HCT116 (cell line): ENCODE data around the gene CIRBP. TPM values are rescaled to one million over a fixed set of nuclear protein-coding genes. Genes with fewer than 3 reads are reported as not detected.

Experiments used
- ATAC-seq: fragments of 200-7000 bp; cut with Tn5 transposase; 2 replicates; pipeline ENCODE4 v1.9.1; 2020; ENCODE audit warnings: mild to moderate bottlenecking, moderate library complexity
- BruUV-seq: library from RNA; stranded (reverse); fragments of 400-500 nt; replicated peaks from 2 replicates; lab custom pipeline; 2021; lab: Mats Ljungman, UMichigan
- CTCF ChIA-PET: fragments of 300-600 bp; sonication (Branson Sonifier 250); formaldehyde crosslinking; loops from one replicate; lab custom pipeline; 2021; ENCODE audit warnings: antibody characterized with exemption; lab: Charles Lee
- POLR2A ChIA-PET: fragments of 300-600, 350-600 bp; sonication (Branson Sonifier 250); formaldehyde crosslinking; loops from one replicate; lab custom pipeline; 2021; ENCODE audit warnings: antibody characterized with exemption; lab: Charles Lee
- RAD21 ChIA-PET, 2 experiments: fragments of 300-600 bp; sonication (Branson Sonifier 250); formaldehyde crosslinking; loops; one replicate each; lab custom pipeline; 2023; ENCODE audit warnings: low total read pairs in 2 of 2; ENCODE audit not compliant: uncharacterized antibody in 2 of 2, unreplicated experiment in 2 of 2, low non-redundant PET in 1 of 2; lab: Charles Lee
- DNase-seq: peaks from one replicate; pipeline ENCODE4 v3.0.0-alpha.2; 2010; ENCODE audit warnings: low read depth, low spot score
- H2AFZ ChIP-seq: fragments of 200-600 bp; shearing (Covaris generic), sonication (generic); 2 replicates; pipeline ENCODE4 v1.6.1; 2017; ENCODE audit warnings: low read depth, mixed run types, mixed read lengths, antibody characterized with exemption, low read length; ENCODE audit not compliant: poor library complexity, severe bottlenecking
- H3K27ac ChIP-seq: 2 replicates; pipeline ENCODE4 v1.5.1; 2012; ENCODE audit warnings: low read depth, low read length
- H3K27me3 ChIP-seq: fragments of 200-600 bp; sonication (generic); 2 replicates; pipeline ENCODE4 v1.6.1; 2016; ENCODE audit warnings: mixed run types, low read length, mixed read lengths; ENCODE audit not compliant: insufficient read depth
- H3K36me3 ChIP-seq, 2 experiments: fragments of 200-500 bp in 1 of 2; fragments of 200-600 bp in 1 of 2; sonication (Bioruptor generic) in 1 of 2; sonication (generic) in 1 of 2; 2 replicates each; pipeline versions ENCODE4 v1.5.1 to v1.6.1; 2014 to 2016; ENCODE audit warnings: low read length in 2 of 2, inconsistent platforms in 1 of 2, mixed read lengths in 1 of 2, mixed run types in 1 of 2; ENCODE audit not compliant: insufficient read depth in 2 of 2, control insufficient read depth in 1 of 2
- H3K4me1 ChIP-seq, 2 experiments: fragments of 200-600 bp in 1 of 2; sonication (generic) in 1 of 2; 2 replicates each; pipeline versions ENCODE4 v1.5.1 to v1.6.1; 2012 to 2017; ENCODE audit warnings: low read length in 2 of 2, inconsistent platforms in 1 of 2, mild to moderate bottlenecking in 1 of 2, mixed read lengths in 1 of 2, mixed run types in 1 of 2, moderate library complexity in 1 of 2; ENCODE audit not compliant: insufficient read depth in 2 of 2, control insufficient read depth in 1 of 2
- H3K4me2 ChIP-seq: fragments of 200-600 bp; sonication (generic); 2 replicates; pipeline ENCODE4 v1.6.1; 2017; ENCODE audit warnings: mixed run types, low read length, mixed read lengths
- H3K4me3 ChIP-seq, 2 experiments: fragments of 200-600 bp in 1 of 2; sonication (generic) in 1 of 2; replicated peaks in 1 of 2; 2 replicates each; pipeline ENCODE4 v1.5.1; 2011 to 2016; ENCODE audit warnings: low read length in 2 of 2, control low read depth in 1 of 2, low read depth in 1 of 2, mild to moderate bottlenecking in 1 of 2, mixed read lengths in 1 of 2, mixed run types in 1 of 2
- H3K79me2 ChIP-seq: fragments of 200-600 bp; sonication (generic); 2 replicates; pipeline ENCODE4 v1.6.1; 2017; ENCODE audit warnings: mild to moderate bottlenecking, mixed run types, low read length, moderate library complexity, mixed read lengths; ENCODE audit not compliant: insufficient read depth
- H3K9ac ChIP-seq: fragments of 200-600 bp; sonication (generic); 2 replicates; pipeline ENCODE4 v1.6.1; 2016; ENCODE audit warnings: low read length, mixed read lengths
- H3K9me2 ChIP-seq: fragments of 200-600 bp; sonication (generic), shearing (Covaris generic); 2 replicates; pipeline ENCODE4 v1.6.1; 2017; ENCODE audit warnings: mixed run types, mild to moderate bottlenecking, moderate library complexity; ENCODE audit not compliant: insufficient read depth
- H3K9me3 ChIP-seq, 2 experiments: fragments of 200-500 bp in 1 of 2; fragments of 200-600 bp in 1 of 2; sonication (Bioruptor generic) in 1 of 2; sonication (generic) in 1 of 2; 2 replicates each; pipeline ENCODE4 v1.6.1; 2014 to 2017; ENCODE audit warnings: low read length in 2 of 2, mixed read lengths in 2 of 2, inconsistent platforms in 1 of 2, low read depth in 1 of 2, mild to moderate bottlenecking in 1 of 2, mixed run types in 1 of 2, moderate library complexity in 1 of 2; ENCODE audit not compliant: control insufficient read depth in 1 of 2, insufficient read depth in 1 of 2
- H4K20me1 ChIP-seq: fragments of 200-600 bp; sonication (generic), shearing (Covaris generic); 2 replicates; pipeline ENCODE4 v1.6.1; 2017; ENCODE audit warnings: mixed run types, mild to moderate bottlenecking, moderate library complexity; ENCODE audit not compliant: insufficient read depth
- CBX3 ChIP-seq: IDR thresholded peaks from 2 replicates; pipeline ENCODE4 v1.6.1; 2012; ENCODE audit warnings: low read depth
- CEBPB ChIP-seq: IDR thresholded peaks from 2 replicates; pipeline ENCODE4 v1.6.1; 2012; ENCODE audit warnings: low read depth
- CTCF ChIP-seq, 3 experiments: fragments of 200-600 bp in 1 of 3; sonication (generic) in 1 of 3; IDR thresholded peaks in 2 of 3; conservative IDR thresholded peaks in 1 of 3; 2 replicates each; pipeline ENCODE4 v1.5.1; 2012 to 2017; ENCODE audit warnings: low read depth in 2 of 3, low read length in 2 of 3, antibody characterized with exemption in 1 of 3, borderline replicate concordance in 1 of 3, control low read depth in 1 of 3, mild to moderate bottlenecking in 1 of 3, mixed read lengths in 1 of 3, mixed run types in 1 of 3, moderate library complexity in 1 of 3; ENCODE audit not compliant: insufficient read depth in 1 of 3
- EZH2 ChIP-seq: fragments of 200-600 bp; sonication (generic); IDR thresholded peaks from 2 replicates; pipeline ENCODE4 v1.6.1; 2017; ENCODE audit warnings: antibody characterized with exemption, mixed run types
- EZH2phosphoT487 ChIP-seq: fragments of 200-600 bp; IDR thresholded peaks from 2 replicates; pipeline ENCODE4 v1.6.1; 2018; ENCODE audit warnings: antibody characterized with exemption, borderline replicate concordance
- FOSL1 ChIP-seq: IDR thresholded peaks from 2 replicates; pipeline ENCODE4 v1.6.1; 2012; ENCODE audit warnings: low read depth
- JUND ChIP-seq: IDR thresholded peaks from 2 replicates; pipeline ENCODE4 v1.6.1; 2012
- POLR2A ChIP-seq: IDR thresholded peaks from 2 replicates; pipeline ENCODE4 v1.7.0; 2011; ENCODE audit warnings: borderline replicate concordance; ENCODE audit not compliant: insufficient read depth, insufficient read length; ENCODE audit errors: extremely low read depth
- POLR2AphosphoS5 ChIP-seq: IDR thresholded peaks from 2 replicates; pipeline ENCODE4 v1.6.1; 2011; ENCODE audit warnings: mild to moderate bottlenecking, low read depth, low read length, moderate library complexity
- RAD21 ChIP-seq: IDR thresholded peaks from 2 replicates; pipeline ENCODE4 v1.6.1; 2012; ENCODE audit warnings: low read depth, mild to moderate bottlenecking
- SP1 ChIP-seq: IDR thresholded peaks from 2 replicates; pipeline ENCODE4 v1.6.1; 2012; ENCODE audit warnings: low read depth
- SRF ChIP-seq: IDR thresholded peaks from 2 replicates; pipeline ENCODE4 v1.6.1; 2012; ENCODE audit warnings: low read depth
- TCF7L2 ChIP-seq: IDR thresholded peaks from 2 replicates; pipeline ENCODE4 v1.7.0; 2011; ENCODE audit warnings: borderline replicate concordance, inconsistent platforms; ENCODE audit not compliant: insufficient read depth, insufficient read length; ENCODE audit errors: extremely low read depth
- YY1 ChIP-seq: IDR thresholded peaks from 2 replicates; pipeline ENCODE4 v1.6.1; 2011; ENCODE audit warnings: low read length, low read depth, moderate library complexity, mild to moderate bottlenecking; ENCODE audit not compliant: insufficient replicate concordance; ENCODE audit errors: extremely low read depth
- ZNF274 ChIP-seq: fragments of 200-500 bp; sonication (Bioruptor generic); IDR thresholded peaks from 2 replicates; pipeline ENCODE4 v1.6.1; 2014; ENCODE audit warnings: mild to moderate bottlenecking, low read depth, low read length, inconsistent platforms
- intact Hi-C: fragments of 100-400 bp; cut with micrococcal nuclease; formaldehyde crosslinking; loops from 2 replicates; pipeline ENCODE4 v1.10.0; 2022
- total RNA-seq: library from RNA; stranded (reverse); gene quantifications from one replicate; pipeline ENCODE4 v1.2.1, GENCODE V29; 2021; ENCODE audit not compliant: unreplicated experiment
- TF ChIP-seq, protein P1 (sequence below): IDR thresholded peaks from 2 replicates; pipeline ENCODE4 v1.6.1; 2012

The CIRBP gene
- total RNA-seq, 1 experiment from 2014 or later = 276 TPM

DNA sequence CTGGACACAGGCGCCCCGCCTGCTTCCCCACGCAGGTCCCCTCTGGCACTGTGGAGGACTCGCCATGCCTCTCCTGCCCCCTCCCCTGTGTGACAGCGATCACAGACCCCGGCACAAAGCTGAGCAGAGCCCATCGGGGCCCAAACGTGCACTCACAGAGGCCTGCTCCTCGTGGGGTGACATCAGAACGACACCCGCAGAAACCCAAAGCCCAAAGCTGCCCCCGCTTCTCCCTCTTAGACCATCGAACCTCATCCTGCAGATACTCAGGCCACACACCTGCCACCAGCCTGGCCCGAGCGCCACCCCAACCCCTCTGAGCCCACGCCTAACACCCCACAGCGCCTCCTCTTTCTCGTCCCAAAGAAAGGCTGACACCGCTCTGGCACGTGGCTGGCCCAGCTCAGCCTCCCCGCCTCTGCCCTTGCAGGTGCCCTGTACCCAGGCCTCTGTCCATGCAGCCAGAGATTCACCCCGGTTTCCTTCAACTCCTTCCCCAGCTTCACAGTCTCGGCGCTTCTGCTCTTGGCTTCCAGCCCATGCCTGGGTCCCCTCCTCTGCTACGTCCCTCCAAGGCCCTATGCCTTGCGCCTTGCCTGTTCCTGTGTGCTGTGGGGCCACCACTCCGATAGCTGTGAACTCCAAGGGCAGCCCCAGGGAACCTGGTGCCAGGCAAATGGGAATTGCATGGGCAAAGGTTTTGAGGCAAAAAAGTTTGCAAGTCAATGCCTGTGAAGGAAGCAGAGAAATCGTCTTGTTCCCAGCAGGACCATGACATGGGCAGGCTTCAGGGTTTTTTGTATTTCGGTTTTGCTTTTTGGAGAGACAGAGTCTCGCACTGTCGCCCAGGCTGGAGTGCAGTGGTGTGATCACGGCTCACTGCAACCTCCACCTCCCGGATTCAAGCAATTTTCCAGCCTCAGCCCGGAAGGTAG, 30.5 kb upstream of the CIRBP start:
- Histone ChIP-seq H3K4me2 (peak overlapping the region; percentile 98), H2AFZ (no peak overlapping the region)

DNA sequence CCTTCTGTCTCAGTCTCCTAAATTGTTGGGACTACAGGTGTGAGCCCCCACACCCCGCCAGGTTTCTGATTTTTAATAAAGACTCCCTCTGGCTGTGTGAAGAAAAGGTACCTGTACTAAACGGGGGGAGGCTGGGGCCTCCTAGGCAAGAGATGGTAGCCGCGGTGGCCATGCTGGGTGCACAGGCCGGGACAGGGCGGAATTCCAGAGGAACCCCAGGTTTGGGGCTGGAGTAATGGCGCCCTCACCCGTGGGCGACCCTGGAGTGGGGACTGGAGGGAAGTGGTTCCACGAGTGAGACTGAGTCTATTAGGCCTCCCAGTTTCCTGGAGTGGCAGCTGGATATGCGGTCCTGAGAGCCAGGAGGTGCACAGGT, 29.7 kb upstream of the CIRBP start:
- peaks cover 8% of the 10 kb centered on the region; the same call in 1 of the 2 replicates for H4K20me1 ChIP-seq
- TF ChIP-seq YY1 (no peak), CTCF (IDR thresholded peaks at IDR 0.05 in 2 of 3, conservative IDR thresholded peaks at IDR 0.05 in 1 of 3; ENCODE audit: borderline replicate concordance in 1 of 3, insufficient read depth in 1 of 3, low read depth in 2 of 3, low read length in 2 of 3) (no peak), EZH2phosphoT487 (no peak), POLR2AphosphoS5 (no peak), EZH2 (no peak), ZNF274 (no peak), CBX3 (no peak), JUND (no peak), CEBPB (no peak), TCF7L2 (no peak), POLR2A (no peak), SP1 (no peak)

More for the DNA sequence above, 30.5 kb upstream of the CIRBP start:
- Histone ChIP-seq H3K27me3 (no peaks in the 10 kb centered on the region), H3K79me2 (peaks cover 42% of the 10 kb centered on the region), H3K9me3 (no peaks in the 10 kb centered on the region), H3K4me3 (peak overlapping the region; percentile 37 to 47), H3K9me2 (no peaks in the 10 kb centered on the region), H4K20me1 (no peaks in the 10 kb centered on the region), H3K27ac (peak overlapping the region; percentile 94), H3K36me3 (peaks cover 3 to 18% of the 10 kb centered on the region in 2 experiments; a peak in 2 of 4 replicates), H3K9ac (peak overlapping the region; percentile 99), H3K4me1 (peaks cover 35 to 51% of the 10 kb centered on the region in 2 experiments)
- POLR2A ChIA-PET = interaction anchor here (0.9 to 1.8 kb wide), 3 partner anchors 28 to 125 kb away, joined by 3 to 9 read pairs (median 4); partner anchors contain the start of gene CIRBP
- RAD21 ChIA-PET = interaction anchor here in 1 of 2 experiments (0.8 kb wide), 1 partner anchor 125 kb away, joined by 3 read pairs; no protein-coding TSS in a partner anchor
- DNase-seq (no peak), ATAC-seq (no peak)
- no peak for TF ChIP-seq YY1
- TF ChIP-seq RAD21 = no peak
- no peak for TF ChIP-seq FOSL1
- TF ChIP-seq JUND = no peak
- TF ChIP-seq, protein P1, sequence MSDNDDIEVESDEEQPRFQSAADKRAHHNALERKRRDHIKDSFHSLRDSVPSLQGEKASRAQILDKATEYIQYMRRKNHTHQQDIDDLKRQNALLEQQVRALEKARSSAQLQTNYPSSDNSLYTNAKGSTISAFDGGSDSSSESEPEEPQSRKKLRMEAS = no peak
- no peak for TF ChIP-seq ZNF274
- no peak for TF ChIP-seq TCF7L2
- TF ChIP-seq SP1 = no peak
- TF ChIP-seq EZH2 = no peak
- TF ChIP-seq SRF = no peak
- no TSS peak for BruUV-seq
- intact Hi-C loops = no loop called here
- CTCF ChIA-PET = interaction anchor here (1.0 to 1.1 kb wide), 2 partner anchors 18 to 125 kb away, joined by 3 read pairs; no protein-coding TSS in a partner anchor

More for the DNA sequence above, 29.7 kb upstream of the CIRBP start:
- POLR2A ChIA-PET = interaction anchor here (1.4 to 1.8 kb wide), 2 partner anchors 30 to 126 kb away, joined by 3 to 9 read pairs; partner anchors contain the start of gene CIRBP
- no peaks in the 10 kb centered on the region for H3K9me2 ChIP-seq
- H3K4me2 ChIP-seq = peak overlapping the region; percentile 98
- H3K4me1 ChIP-seq = peaks cover 39 to 59% of the 10 kb centered on the region in 2 experiments
- DNase-seq = no peak
- H3K27ac ChIP-seq = peak overlapping the region; percentile 94
- no peaks in the 10 kb centered on the region for H3K9me3 ChIP-seq
- peaks cover 3 to 17% of the 10 kb centered on the region in 2 experiments; a peak in 2 of 4 replicates for H3K36me3 ChIP-seq
- H3K27me3 ChIP-seq = no peaks in the 10 kb centered on the region
- RAD21 ChIA-PET = no interaction called here
- peak overlapping the region; percentile 99 for H3K9ac ChIP-seq
- ATAC-seq = no peak
- H3K79me2 ChIP-seq = peaks cover 49% of the 10 kb centered on the region
- CTCF ChIA-PET = interaction anchor here (1.1 kb wide), 1 partner anchor 126 kb away, joined by 3 read pairs; no protein-coding TSS in a partner anchor
- BruUV-seq = no TSS peak
- intact Hi-C loops = no loop called here
- H3K4me3 ChIP-seq = peak overlapping the region; percentile 63 to 89
- no peak overlapping the region for H2AFZ ChIP-seq
